Measurements from ENCODE around the gene SH3RF1. TPM values are rescaled to one million over a fixed set of nuclear protein-coding genes. Genes with fewer than 3 reads are reported as not detected.

The SH3RF1 gene
- total RNA-seq, 1 experiment from 2014 or later, result 11.5 TPM

- in situ Hi-C loops (cut with HindIII; ENCODE audit: low pct_unique_long_range_greater_than_20kb, low sequenced_read_pairs), result no loop called here
- CTCF ChIA-PET, result no interaction called here
- no peak for TF ChIP-seq TCF7L2 (IDR thresholded peaks at IDR 0.05; ENCODE audit: low read depth, low read length)
- TF ChIP-seq CTCF (IDR thresholded peaks at IDR 0.05), result no peak
- no peak for TF ChIP-seq POLR2AphosphoS5 (IDR thresholded peaks at IDR 0.05; ENCODE audit: low read depth, low read length)
- TF ChIP-seq SIN3A (IDR thresholded peaks at IDR 0.05; ENCODE audit: borderline replicate concordance, insufficient read depth, low read depth, low read length), result no peak
- TF ChIP-seq REST (IDR thresholded peaks at IDR 0.05; ENCODE audit: insufficient read depth in 1 of 2, low read depth in 2 of 2, low read length in 1 of 2), result no peak
- no peaks in the 10 kb centered on the region for H3K36me3 ChIP-seq (ENCODE audit: control insufficient read depth, insufficient read depth, low read length)
- POLR2A ChIA-PET, result no interaction called here
- peaks cover 2% of the 10 kb centered on the region; the same call in 1 of the 2 replicates for H3K4me1 ChIP-seq (ENCODE audit: control insufficient read depth, insufficient read depth, low read length)
- no peaks in the 10 kb centered on the region for H3K27me3 ChIP-seq (ENCODE audit: control insufficient read depth, insufficient read depth, low read length)
- no peak overlapping the region for H3K4me3 ChIP-seq (ENCODE audit: low read depth in 2 of 2, low read length in 2 of 2)
- BruUV-seq (replicated peaks), result no TSS peak
- intact Hi-C loops (cut with micrococcal nuclease; ENCODE audit: unreplicated experiment), result no loop called here
- no peaks in the 10 kb centered on the region for H3K9me3 ChIP-seq (ENCODE audit: control insufficient read depth, insufficient read depth, low read depth, low read length)
- no peak for DNase-seq (ENCODE audit: low read depth, low spot score)
- no peak overlapping the region for H3K27ac ChIP-seq (ENCODE audit: low read length)
- ATAC-seq, result no peak
These were observed 118.7 kb downstream of the SH3RF1 start for GRCh38 chr4:169152098-169152497.

- ATAC-seq (no peak), DNase-seq (ENCODE audit: low read depth, low spot score) (no peak)
- Histone ChIP-seq H3K4me1 (ENCODE audit: control insufficient read depth, insufficient read depth, low read length) (peaks cover 5% of the 10 kb centered on the region; the same call in 1 of the 2 replicates), H3K9me3 (ENCODE audit: control insufficient read depth, insufficient read depth, low read depth, low read length) (no peaks in the 10 kb centered on the region), H3K27me3 (ENCODE audit: control insufficient read depth, insufficient read depth, low read length) (no peaks in the 10 kb centered on the region), H3K36me3 (ENCODE audit: control insufficient read depth, insufficient read depth, low read length) (no peaks in the 10 kb centered on the region), H3K27ac (ENCODE audit: low read length) (no peak overlapping the region), H3K4me3 (ENCODE audit: low read depth in 2 of 2, low read length in 2 of 2) (no peak overlapping the region)
- CTCF ChIA-PET, result no interaction called here
- in situ Hi-C loops (cut with HindIII; ENCODE audit: low pct_unique_long_range_greater_than_20kb, low sequenced_read_pairs), result no loop called here
- intact Hi-C loops (cut with micrococcal nuclease; ENCODE audit: unreplicated experiment), result no loop called here
- BruUV-seq (replicated peaks), result no TSS peak
- TF ChIP-seq CTCF (IDR thresholded peaks at IDR 0.05), result no peak
- TF ChIP-seq REST (IDR thresholded peaks at IDR 0.05; ENCODE audit: insufficient read depth in 1 of 2, low read depth in 2 of 2, low read length in 1 of 2), result no peak
- no peak for TF ChIP-seq SIN3A (IDR thresholded peaks at IDR 0.05; ENCODE audit: borderline replicate concordance, insufficient read depth, low read depth, low read length)
- no peak for TF ChIP-seq TCF7L2 (IDR thresholded peaks at IDR 0.05; ENCODE audit: low read depth, low read length)
- TF ChIP-seq POLR2AphosphoS5 (IDR thresholded peaks at IDR 0.05; ENCODE audit: low read depth, low read length), result no peak
- POLR2A ChIA-PET, result no interaction called here
These were observed 119.1 kb downstream of the SH3RF1 start for GRCh38 chr4:169151671-169152070.
